T-cell (primary cell): Measurements from ENCODE around the gene SPAG17. TPM values are rescaled to one million over a fixed set of nuclear protein-coding genes. Genes with fewer than 3 reads are reported as not detected.

ENCODE experiments used
- ATAC-seq, 4 experiments: fragments of 200-7000 bp in 3 of 4; fragments of 150-1000 bp in 1 of 4; cut with Tn5 transposase; replicated peaks in 1 of 4; 1 replicate in 3 of 4; 2 replicates in 1 of 4; pipeline ENCODE4 v1.10.0; 2021; ENCODE audit warnings: moderate library complexity in 3 of 4, mild to moderate bottlenecking in 2 of 4, moderate number of reproducible peaks in 1 of 4
- CTCF ChIA-PET, 2 donors: fragments of 300-600 bp; sonication (Branson Sonifier 250); formaldehyde crosslinking; loops; one replicate each; lab custom pipeline; 2022; ENCODE audit warnings: antibody characterized with exemption in 2 of 2; lab: Charles Lee
- POLR2A ChIA-PET, 2 donors: fragments of 300-600 bp; sonication (Branson Sonifier 250); formaldehyde crosslinking; loops; one replicate each; lab custom pipeline; 2022; ENCODE audit warnings: antibody characterized with exemption in 2 of 2; lab: Charles Lee
- DNase-seq, 35 experiments: peaks; one replicate each; pipeline versions ENCODE4 v3.0.0 to v3.0.0-alpha.2; 2013 to 2023
- H3K27ac ChIP-seq: one replicate; pipeline ENCODE4 v1.5.1; 2013; ENCODE audit warnings: low read length
- H3K27me3 ChIP-seq, 2 experiments: replicated peaks in 1 of 2; 1 replicate in 1 of 2; 2 replicates in 1 of 2; pipeline versions ENCODE4 v1.6.1 to v1.7.0; 2013; ENCODE audit warnings: low read length in 1 of 2, mixed read lengths in 1 of 2; ENCODE audit not compliant: control insufficient read depth in 2 of 2, insufficient read depth in 2 of 2; ENCODE audit errors: extremely low read depth in 1 of 2
- H3K36me3 ChIP-seq, 2 donors: 1 replicate in 1 of 2; 2 replicates in 1 of 2; pipeline versions ENCODE4 v1.6.1 to v1.7.0; 2013; ENCODE audit warnings: low read length in 1 of 2; ENCODE audit not compliant: control insufficient read depth in 2 of 2, insufficient read depth in 1 of 2; ENCODE audit errors: extremely low read depth in 1 of 2
- H3K4me1 ChIP-seq, 2 experiments: 1 replicate in 1 of 2; 2 replicates in 1 of 2; pipeline versions ENCODE4 v1.6.1 to v1.7.0; 2013; ENCODE audit warnings: low read length in 2 of 2, mixed read lengths in 1 of 2; ENCODE audit not compliant: insufficient read depth in 2 of 2, control insufficient read depth in 1 of 2; ENCODE audit errors: extremely low read depth in 1 of 2
- H3K4me3 ChIP-seq, 2 donors: 1 replicate in 1 of 2; 2 replicates in 1 of 2; pipeline versions ENCODE4 v1.5.1 to v1.7.0; 2013; ENCODE audit warnings: mild to moderate bottlenecking in 2 of 2, low read length in 1 of 2, moderate library complexity in 1 of 2; ENCODE audit not compliant: control insufficient read depth in 1 of 2; ENCODE audit errors: extremely low read depth in 1 of 2
- H3K9me3 ChIP-seq: 2 replicates; pipeline ENCODE4 v1.7.0; 2013
- H3K27ac Mint-ChIP-seq, 2 donors: one replicate each; pipeline ENCODE4 v1.8.0; 2020 to 2021; ENCODE audit warnings: mild to moderate bottlenecking in 2 of 2, mixed read lengths in 2 of 2
- H3K27me3 Mint-ChIP-seq, 2 donors: one replicate each; pipeline ENCODE4 v1.8.0; 2021 to 2022; ENCODE audit warnings: mixed read lengths in 2 of 2
- H3K36me3 Mint-ChIP-seq: one replicate; pipeline ENCODE4 v1.8.0; 2021; ENCODE audit warnings: mixed read lengths
- H3K4me1 Mint-ChIP-seq, 3 donors: one replicate each; pipeline ENCODE4 v1.8.0; 2020 to 2022; ENCODE audit warnings: mixed read lengths in 3 of 3, mild to moderate bottlenecking in 1 of 3
- H3K4me3 Mint-ChIP-seq, 3 donors: one replicate each; pipeline ENCODE4 v1.8.0; 2020 to 2022; ENCODE audit warnings: mild to moderate bottlenecking in 3 of 3, mixed read lengths in 3 of 3, moderate library complexity in 3 of 3
- H3K9me3 Mint-ChIP-seq, 3 donors: one replicate each; pipeline ENCODE4 v1.8.0; 2020 to 2022; ENCODE audit warnings: mixed read lengths in 3 of 3
- WGBS: methylation state at CpG from one replicate; pipeline ENCODE4 v1.1.5; 2013; ENCODE audit warnings: missing lambda C conversion rate; ENCODE audit not compliant: insufficient coverage; 5-methylcytosine and 5-hydroxymethylcytosine counted together
- total RNA-seq, 35 experiments: library from RNA in 6 of 35; stranded (reverse) in 6 of 35; fragments of 120-200 nt in 1 of 35; gene quantifications; one replicate each; pipeline versions ENCODE4 v1.2.1 to v1.2.4 and lab custom pipeline; 2013 to 2026

SPAG17 gene
- total RNA-seq, 5 donors from 2014 or later (not counting 1 experiment from before 2014, with no cell fraction given) = not detected

DNA sequence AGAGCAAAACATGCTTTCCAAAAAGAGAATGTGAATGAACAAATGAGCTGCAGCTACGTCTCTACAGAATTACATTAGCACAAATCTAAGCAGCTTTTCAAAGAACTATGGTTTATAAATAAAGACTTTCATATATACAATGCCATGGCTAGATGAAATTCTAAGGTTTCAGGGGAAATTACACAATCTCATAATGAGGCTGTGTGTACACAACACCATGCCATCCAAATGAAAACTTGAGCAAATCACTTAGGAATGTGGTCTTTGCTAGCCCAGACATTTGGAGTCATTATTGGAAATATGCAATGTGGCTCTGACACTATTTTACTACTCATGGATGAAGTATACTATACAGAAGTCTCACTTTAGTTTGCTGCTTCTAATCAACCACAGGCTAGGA lies 37.5 kb downstream of the SPAG17 start:
- H3K9me3 ChIP-seq = no peaks in the 10 kb centered on the region
- H3K4me3 ChIP-seq = no peak overlapping the region
- no peak overlapping the region for H3K4me3 Mint-ChIP-seq
- DNase-seq (no peak), ATAC-seq (no peak)
- H3K36me3 ChIP-seq = no peaks in the 10 kb centered on the region
- POLR2A ChIA-PET = no interaction called here
- no peaks in the 10 kb centered on the region for H3K9me3 Mint-ChIP-seq
- no peaks in the 10 kb centered on the region for H3K27me3 ChIP-seq
- CTCF ChIA-PET = interaction anchor here in 1 of 2 donors (0.6 kb wide), 1 partner anchor 1662 kb away, joined by 3 read pairs; no protein-coding TSS in a partner anchor
- H3K27me3 Mint-ChIP-seq = peaks cover 0 to 3% of the 10 kb centered on the region in 2 donors
- no peaks in the 10 kb centered on the region for H3K4me1 ChIP-seq
- no peak overlapping the region for H3K27ac ChIP-seq
- H3K4me1 Mint-ChIP-seq = no peaks in the 10 kb centered on the region
- H3K27ac Mint-ChIP-seq = no peak overlapping the region
- H3K36me3 Mint-ChIP-seq = no peaks in the 10 kb centered on the region
- WGBS = no CpG with 5 or more reads among the region's 1 CpG

DNA sequence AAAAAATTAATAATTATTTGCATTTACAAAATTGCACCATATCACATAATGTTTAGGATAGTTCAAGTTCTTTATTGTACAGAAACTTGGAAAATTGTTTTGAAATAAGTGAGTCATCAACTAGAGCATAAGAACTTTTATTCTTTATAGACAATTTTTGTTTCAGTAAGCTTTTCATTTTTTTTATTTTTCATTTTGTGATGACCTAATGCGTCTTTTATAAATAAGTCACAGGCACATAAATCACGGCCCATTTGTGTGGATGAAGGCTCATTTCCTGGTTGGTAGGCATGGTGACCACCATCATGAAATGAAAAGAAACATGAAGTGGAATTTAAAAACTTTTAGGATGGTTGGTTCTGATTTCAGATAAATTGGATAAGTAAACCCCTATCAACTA lies 39.3 kb downstream of the SPAG17 start:
- Mint-ChIP-seq H3K4me1 (no peaks in the 10 kb centered on the region), H3K9me3 (no peaks in the 10 kb centered on the region), H3K36me3 (no peaks in the 10 kb centered on the region), H3K4me3 (no peak overlapping the region), H3K27me3 (peaks cover 0 to 3% of the 10 kb centered on the region in 2 donors), H3K27ac (no peak overlapping the region)
- Histone ChIP-seq H3K27ac (no peak overlapping the region), H3K27me3 (no peaks in the 10 kb centered on the region), H3K4me1 (no peaks in the 10 kb centered on the region), H3K4me3 (no peak overlapping the region), H3K36me3 (no peaks in the 10 kb centered on the region), H3K9me3 (no peaks in the 10 kb centered on the region)
- no peak for ATAC-seq
- ChIA-PET POLR2A (no interaction called here), CTCF (no interaction called here)
- no CpG with 5 or more reads among the region's 2 CpGs for WGBS
- no peak for DNase-seq

DNA sequence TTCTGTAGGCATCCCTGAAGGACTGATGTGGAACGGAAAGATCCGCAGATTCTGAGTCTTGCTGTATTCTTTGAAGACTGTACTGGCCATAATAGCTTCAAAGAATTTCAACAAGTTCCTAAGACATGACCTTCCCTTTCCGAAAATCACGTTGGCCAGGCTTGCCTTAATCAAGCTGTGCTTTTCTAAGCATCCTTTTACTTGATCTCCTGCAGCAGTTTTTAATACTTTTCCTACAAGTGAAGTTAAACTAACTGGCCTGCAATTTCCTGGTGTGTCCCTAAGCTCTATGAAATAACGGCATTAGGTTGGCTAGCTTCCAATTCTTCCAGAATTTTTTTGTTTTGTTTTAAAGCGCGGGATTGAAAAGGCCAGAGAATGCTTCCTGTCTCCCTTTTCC lies 40.3 kb downstream of the SPAG17 start:
- no peaks in the 10 kb centered on the region for H3K4me1 Mint-ChIP-seq
- Histone ChIP-seq H3K9me3 (no peaks in the 10 kb centered on the region), H3K27ac (no peak overlapping the region), H3K4me3 (no peak overlapping the region), H3K36me3 (no peaks in the 10 kb centered on the region), H3K27me3 (no peaks in the 10 kb centered on the region), H3K4me1 (no peaks in the 10 kb centered on the region)
- no peak for DNase-seq
- ChIA-PET POLR2A (no interaction called here), CTCF (no interaction called here)
- no peaks in the 10 kb centered on the region for H3K36me3 Mint-ChIP-seq
- H3K27me3 Mint-ChIP-seq = peaks cover 0 to 3% of the 10 kb centered on the region in 2 donors
- ATAC-seq = no peak
- 84% methylated on average over 6 of the region's 7 CpGs for WGBS
- H3K27ac Mint-ChIP-seq = no peak overlapping the region
- no peak overlapping the region for H3K4me3 Mint-ChIP-seq
- H3K9me3 Mint-ChIP-seq = no peaks in the 10 kb centered on the region

DNA sequence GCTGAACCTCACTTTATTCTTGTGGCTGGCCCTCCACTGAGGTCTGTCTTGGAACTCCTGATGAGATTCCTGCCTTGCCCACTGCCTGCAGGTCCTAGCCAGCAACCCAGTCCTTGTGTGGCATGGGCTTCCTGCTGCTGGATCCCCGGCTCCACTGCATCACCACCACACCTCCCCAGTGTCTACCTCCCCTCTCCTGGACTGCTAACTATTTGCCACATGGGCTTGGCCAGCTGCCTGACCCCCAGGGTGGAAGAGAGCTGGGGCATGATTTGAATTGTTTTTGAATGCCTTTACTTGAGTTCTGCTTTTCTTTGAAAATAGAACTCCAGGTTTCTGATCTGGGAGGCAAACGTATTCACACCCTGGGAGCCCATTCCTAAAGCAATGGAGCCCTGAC lies 41.2 kb downstream of the SPAG17 start:
- Mint-ChIP-seq H3K4me3 (no peak overlapping the region), H3K9me3 (peaks cover 0 to 5% (median 0%) of the 10 kb centered on the region in 3 donors), H3K4me1 (no peaks in the 10 kb centered on the region), H3K27ac (no peak overlapping the region), H3K27me3 (peaks cover 0 to 11% of the 10 kb centered on the region in 2 donors), H3K36me3 (no peaks in the 10 kb centered on the region)
- ChIA-PET CTCF (no interaction called here), POLR2A (no interaction called here)
- no peak for DNase-seq
- Histone ChIP-seq H3K9me3 (no peaks in the 10 kb centered on the region), H3K27me3 (no peaks in the 10 kb centered on the region), H3K36me3 (no peaks in the 10 kb centered on the region), H3K27ac (no peak overlapping the region), H3K4me1 (no peaks in the 10 kb centered on the region), H3K4me3 (no peak overlapping the region)
- ATAC-seq = peak in 1 of 4 experiments; percentile 7
- 50% methylated on average over 1 of the region's 2 CpGs for WGBS

DNA sequence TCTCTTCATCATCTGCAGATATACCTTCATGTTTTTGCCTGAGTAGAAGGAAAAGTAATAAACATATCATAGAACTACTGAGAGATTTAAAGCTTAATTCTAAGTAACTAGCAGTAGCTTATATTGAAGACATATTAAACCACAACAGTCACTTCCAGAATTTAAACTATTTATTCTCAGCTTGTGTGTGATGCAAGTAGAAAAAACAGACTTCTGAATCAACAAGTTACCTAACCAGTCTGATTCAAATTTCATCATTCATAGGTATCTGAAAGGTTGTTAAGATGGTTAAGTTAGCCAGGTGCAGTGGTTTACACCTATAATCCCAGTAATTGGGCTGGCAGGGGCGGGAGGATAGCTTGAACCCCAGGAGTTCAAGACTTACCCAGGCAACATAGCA lies 41.9 kb downstream of the SPAG17 start:
- Mint-ChIP-seq H3K4me3 (no peak overlapping the region), H3K4me1 (no peaks in the 10 kb centered on the region), H3K36me3 (no peaks in the 10 kb centered on the region), H3K27ac (no peak overlapping the region), H3K9me3 (peaks cover 0 to 5% (median 0%) of the 10 kb centered on the region in 3 donors), H3K27me3 (peaks cover 0 to 11% of the 10 kb centered on the region in 2 donors)
- ChIA-PET CTCF (no interaction called here), POLR2A (no interaction called here)
- H3K36me3 ChIP-seq = no peaks in the 10 kb centered on the region
- no peaks in the 10 kb centered on the region for H3K27me3 ChIP-seq
- H3K9me3 ChIP-seq = no peaks in the 10 kb centered on the region
- WGBS = no CpG with 5 or more reads among the region's 1 CpG
- H3K27ac ChIP-seq = no peak overlapping the region
- ATAC-seq (no peak), DNase-seq (no peak)
- no peaks in the 10 kb centered on the region for H3K4me1 ChIP-seq
- H3K4me3 ChIP-seq = no peak overlapping the region

DNA sequence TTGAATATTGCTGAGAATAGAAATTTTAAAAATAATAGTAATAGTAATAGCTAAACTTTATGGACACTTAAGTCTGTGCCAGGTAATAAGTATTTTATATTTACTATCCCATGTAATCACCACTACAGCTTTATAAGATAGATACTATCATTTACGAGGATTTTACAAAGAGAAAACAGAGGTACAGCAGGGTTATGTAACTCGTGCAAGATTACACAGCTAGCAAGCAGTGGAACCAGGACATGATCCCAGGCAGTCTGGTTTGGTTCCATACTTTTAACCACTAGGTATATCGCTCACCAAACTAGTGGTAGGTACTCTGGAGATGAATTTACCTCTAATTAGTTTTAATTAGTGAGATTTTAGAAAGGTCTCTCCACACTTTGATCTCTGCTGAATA lies 42.5 kb downstream of the SPAG17 start:
- peaks cover 0 to 14% of the 10 kb centered on the region in 2 donors for H3K27me3 Mint-ChIP-seq
- no CpG with 5 or more reads among the region's 3 CpGs for WGBS
- H3K9me3 Mint-ChIP-seq = peaks cover 0 to 5% (median 0%) of the 10 kb centered on the region in 3 donors
- no peaks in the 10 kb centered on the region for H3K36me3 Mint-ChIP-seq
- Histone ChIP-seq H3K36me3 (no peaks in the 10 kb centered on the region), H3K27ac (no peak overlapping the region), H3K4me1 (no peaks in the 10 kb centered on the region), H3K27me3 (no peaks in the 10 kb centered on the region), H3K9me3 (no peaks in the 10 kb centered on the region), H3K4me3 (no peak overlapping the region)
- DNase-seq = no peak
- no peak for ATAC-seq
- POLR2A ChIA-PET = no interaction called here
- CTCF ChIA-PET = no interaction called here
- H3K4me1 Mint-ChIP-seq = no peaks in the 10 kb centered on the region
- no peak overlapping the region for H3K27ac Mint-ChIP-seq
- no peak overlapping the region for H3K4me3 Mint-ChIP-seq

DNA sequence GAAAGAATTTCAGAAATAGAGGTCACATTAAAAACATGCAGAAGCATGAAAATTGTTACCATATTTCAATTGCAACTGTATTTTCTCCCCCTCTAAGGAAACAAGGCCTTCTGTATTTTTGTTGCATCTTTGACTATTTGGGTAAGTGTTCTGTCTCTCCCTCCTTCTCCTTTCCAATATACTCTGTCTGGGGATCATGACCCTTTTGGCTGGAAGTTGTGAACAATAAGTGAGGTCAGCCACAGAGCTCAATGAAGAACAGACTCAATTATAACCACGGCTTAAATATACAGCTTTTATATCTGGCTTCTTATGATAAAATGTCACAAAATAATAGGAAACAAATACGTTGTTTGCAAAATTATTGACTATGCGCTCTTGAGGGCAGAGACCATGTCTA lies 47.1 kb downstream of the SPAG17 start:
- no peaks in the 10 kb centered on the region for H3K36me3 Mint-ChIP-seq
- peaks cover 0 to 7% of the 10 kb centered on the region in 2 experiments for H3K27me3 ChIP-seq
- no CpG with 5 or more reads among the region's 3 CpGs for WGBS
- no peak overlapping the region for H3K27ac Mint-ChIP-seq
- POLR2A ChIA-PET = no interaction called here
- CTCF ChIA-PET = no interaction called here
- no peak overlapping the region for H3K27ac ChIP-seq
- DNase-seq = no peak
- no peaks in the 10 kb centered on the region for H3K9me3 ChIP-seq
- H3K4me3 Mint-ChIP-seq = no peak overlapping the region
- peaks cover 2 to 26% of the 10 kb centered on the region in 2 donors for H3K27me3 Mint-ChIP-seq
- no peaks in the 10 kb centered on the region for H3K36me3 ChIP-seq
- peaks cover 0 to 5% (median 0%) of the 10 kb centered on the region in 3 donors for H3K9me3 Mint-ChIP-seq
- H3K4me1 ChIP-seq = no peaks in the 10 kb centered on the region
- H3K4me1 Mint-ChIP-seq = peaks cover 0 to 3% (median 0%) of the 10 kb centered on the region in 3 donors
- no peak for ATAC-seq
- H3K4me3 ChIP-seq = no peak overlapping the region
